Hypothalamus (tissue), 51 donors: Measurements from ENCODE around the gene INPP5F.
"Not testable (repeated sequence)": the region's sequence is repeated elsewhere in the genome, so short reads cannot be mapped to it uniquely, and the experiment has no call there.

Source experiments
- DNase-seq, 51 donors: peaks; one replicate each; lab custom pipeline; 2025; lab: John Stamatoyannopoulos, UW

INPP5F gene

DNA sequence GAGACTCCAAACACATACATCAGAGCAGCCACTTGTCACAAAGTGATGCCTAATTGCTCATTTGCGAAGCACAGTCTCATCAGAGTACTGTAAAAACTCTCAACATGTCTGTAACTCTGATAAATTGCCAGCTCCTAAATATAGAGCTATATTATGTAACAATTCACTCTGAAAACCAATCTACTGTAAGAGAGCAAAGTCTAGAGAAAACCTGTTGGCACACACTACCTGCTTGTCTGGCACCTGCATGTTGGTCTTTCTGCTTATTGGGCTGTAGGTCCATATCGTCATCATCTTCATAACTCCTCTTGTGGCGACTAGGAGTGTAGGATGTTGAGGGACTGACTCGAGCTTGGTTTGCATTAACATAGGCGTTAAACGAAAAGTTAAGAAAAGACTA, 127.0 kb downstream of the INPP5F start:
- DNase-seq, result peak in 1 of 51 donors; percentile 11

DNA sequence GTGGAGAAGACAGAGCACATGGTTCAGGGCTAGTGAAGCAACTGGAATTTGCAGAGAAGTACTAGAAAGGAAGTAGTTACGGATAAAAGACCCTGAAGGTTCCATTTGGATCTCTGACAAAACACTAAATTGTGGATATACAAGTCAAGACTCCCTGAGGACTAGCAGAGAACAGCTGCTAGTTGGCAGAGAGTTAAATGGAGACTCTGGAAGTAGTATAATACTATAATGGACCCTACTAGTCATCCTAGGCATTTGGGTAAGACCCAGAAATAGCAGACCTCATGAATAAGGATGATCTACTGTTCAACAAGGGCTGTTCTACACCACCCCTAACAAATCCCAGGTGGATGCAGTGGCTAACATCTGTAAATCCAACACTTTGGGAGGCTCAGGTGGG, 127.7 kb downstream of the INPP5F start:
- no peak for DNase-seq

DNA sequence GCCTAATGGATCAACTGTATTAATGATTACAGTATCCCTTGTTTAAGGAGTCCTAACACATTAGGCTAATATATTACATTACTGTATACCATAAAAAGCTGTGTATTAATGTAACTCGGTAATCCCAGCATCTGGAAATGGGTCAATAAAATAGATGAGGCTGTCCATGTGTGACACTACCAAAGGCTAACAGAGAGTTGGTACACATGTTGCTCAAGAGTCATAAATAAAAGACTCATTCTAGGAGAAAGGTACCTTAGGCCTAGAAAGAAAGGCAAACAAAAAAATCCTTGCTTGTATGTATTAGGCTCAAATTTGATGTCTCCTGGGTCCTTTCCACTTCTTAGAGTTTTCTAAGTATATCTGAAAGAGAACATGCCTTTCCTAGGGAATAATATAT, 132.2 kb downstream of the INPP5F start:
- no peak for DNase-seq

DNA sequence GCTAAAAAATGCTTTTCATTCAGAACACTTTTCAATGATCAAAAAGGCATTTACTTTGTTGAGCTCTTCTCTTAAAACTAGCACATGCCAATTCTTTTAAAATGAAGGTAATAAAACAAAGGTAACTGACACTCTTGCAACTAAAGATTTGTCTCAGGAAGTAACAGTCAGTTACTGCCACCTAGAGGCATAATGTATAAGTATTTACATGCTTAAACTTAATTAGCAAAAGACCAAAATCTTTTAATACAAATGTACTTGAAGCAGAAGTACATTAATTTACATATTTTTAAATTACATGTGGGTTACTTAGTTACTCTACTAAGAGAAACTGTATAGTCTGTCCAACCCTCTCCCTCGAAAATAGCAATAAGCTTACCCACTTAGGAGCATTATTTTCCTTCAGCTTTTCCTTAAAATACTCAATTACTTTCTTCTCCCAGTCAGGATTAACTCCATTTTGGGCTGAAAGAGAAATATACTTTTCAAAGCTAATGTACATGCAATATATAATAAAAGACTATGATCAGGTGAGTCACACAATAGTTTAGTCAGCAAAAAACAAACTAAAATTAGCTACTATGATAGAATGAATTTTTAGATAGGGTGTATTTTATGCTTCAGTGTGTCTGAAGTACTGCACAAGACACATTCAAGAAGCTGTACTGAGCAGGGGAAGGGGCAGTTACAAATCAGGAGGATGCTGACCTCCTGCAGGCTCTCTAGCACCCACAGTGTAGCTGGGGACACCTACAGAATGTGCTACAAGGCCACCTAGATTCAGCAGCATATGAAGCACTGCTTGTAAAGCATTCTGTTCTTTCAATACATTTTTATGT, 133.8 kb downstream of the INPP5F start:
- peak in 1 of 51 donors; percentile 13 for DNase-seq

DNA sequence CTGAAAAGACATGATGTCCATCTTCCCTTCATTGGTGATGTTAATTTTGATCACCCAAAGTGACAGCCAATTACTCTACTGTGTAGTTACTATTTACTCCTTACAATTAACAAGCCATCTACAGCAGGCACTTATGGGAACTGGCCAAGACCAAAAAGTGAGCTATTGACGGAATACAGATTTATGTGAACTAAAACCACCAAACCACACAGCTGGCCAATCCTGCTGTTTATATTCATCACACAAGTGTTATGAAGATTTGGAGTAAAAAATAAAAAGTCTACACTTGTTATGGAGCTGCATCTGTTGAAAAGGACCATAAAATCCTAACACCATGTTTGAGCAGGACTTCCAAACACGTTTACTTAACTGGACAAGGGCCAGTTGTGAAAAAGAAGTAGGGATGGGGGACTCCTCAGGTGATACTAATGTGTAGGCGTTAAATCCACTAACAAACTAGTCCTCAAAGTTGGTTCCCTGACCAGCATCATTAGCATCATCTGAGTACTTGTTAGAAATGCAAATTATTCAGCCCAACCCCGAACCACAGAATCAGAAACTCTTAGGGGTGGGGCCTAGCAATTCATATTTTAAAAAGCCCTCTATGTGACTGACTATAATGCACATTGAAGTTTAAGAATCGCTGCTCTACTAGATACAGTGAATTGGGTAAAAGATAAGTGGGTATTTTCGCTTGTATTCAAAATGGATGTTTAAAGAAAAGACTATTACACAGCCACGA, 135.2 kb downstream of the INPP5F start:
- no peak for DNase-seq

DNA sequence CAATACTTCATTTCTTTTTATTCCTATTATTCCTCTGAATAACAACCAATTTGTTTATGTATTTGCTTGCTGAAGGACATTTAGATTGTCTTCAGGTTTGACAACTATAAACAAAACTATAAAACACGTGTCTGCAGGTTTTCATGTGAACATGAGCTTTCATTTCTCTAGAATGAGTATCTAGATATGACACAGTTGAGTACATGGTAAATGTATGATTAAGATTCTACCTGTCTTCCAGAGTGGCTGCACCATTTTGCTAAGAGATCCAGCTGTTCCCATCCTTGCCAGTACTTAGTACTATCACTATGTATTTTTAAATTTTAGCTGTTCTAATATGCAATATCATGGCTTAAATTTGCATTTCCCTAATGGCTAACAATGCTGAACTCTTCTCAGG, 136.7 kb downstream of the INPP5F start:
- DNase-seq, result no peak

DNA sequence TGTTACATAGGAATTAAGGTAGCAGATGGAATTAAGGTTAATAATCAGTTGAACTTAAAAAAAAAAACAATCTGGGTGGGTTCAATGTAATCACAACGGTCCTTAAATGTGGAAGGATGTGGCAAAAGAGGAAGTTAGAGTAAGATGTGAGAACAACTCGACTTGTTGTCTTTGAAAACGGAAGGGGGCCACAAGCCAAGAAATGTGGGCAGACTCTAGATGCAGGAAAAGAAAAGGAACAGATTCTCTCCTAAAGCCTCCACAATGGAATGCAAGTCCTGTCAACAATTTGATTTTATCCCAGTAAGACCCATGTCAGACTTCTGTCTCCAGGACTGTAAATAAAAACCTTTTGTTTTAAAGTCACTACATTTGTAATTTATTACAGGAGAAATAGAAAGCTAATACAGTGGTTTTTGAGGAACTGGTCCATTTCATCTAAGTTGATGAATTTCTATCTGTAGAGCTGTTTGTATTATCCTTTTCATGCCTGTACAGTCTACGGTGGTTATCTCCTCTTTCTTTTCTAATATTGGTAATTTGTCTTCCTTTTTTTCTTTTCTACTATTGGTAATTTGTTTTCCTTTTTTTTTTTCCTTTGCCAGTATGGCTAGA, 138.2 kb downstream of the INPP5F start:
- DNase-seq, result no peak

DNA sequence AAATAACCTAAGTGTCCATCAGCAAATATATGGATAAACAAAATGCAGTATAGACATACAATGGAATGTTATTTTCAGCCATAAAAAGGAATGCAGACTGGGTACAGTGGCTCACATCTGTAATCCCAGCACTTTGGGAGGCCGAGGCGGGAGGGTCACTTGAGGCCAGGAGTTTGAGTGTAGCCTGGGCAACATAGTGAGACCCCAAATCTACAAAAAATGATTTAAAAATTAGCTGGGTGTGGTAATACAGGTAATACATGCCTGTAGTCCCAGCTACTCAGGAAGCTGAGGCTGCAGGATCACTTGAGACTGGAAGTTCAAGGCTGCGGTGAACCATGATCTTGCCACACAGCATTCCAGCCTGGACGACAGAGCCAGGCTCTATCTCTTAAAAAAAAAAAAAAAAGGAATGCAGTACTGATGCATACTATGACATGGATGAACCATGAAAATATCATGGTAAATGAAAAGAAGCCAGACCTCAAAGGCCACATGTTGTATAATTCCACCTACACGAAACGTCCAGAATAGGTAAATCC, 139.9 kb downstream of the INPP5F start:
- DNase-seq, result no peak

DNA sequence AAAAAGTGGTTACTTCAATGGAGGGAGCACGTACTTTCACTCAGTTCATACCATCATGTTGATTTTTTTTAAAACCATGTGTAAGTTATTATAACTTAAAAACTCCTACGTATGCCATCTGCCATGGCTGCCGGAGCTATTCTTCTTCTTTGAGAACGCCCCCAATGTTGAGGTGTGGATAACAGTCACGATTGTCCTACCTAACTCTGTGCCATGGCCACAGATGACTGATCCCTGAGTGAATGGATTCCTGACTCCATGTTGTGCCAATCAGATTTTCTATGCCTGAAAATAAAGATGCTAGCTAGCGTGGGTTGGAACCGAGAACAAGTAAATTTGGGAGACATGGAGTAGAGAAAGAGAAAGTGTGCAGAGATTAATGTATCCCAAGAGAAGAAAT, 141.5 kb downstream of the INPP5F start:
- DNase-seq, result peak in 1 of 51 donors; percentile 32

DNA sequence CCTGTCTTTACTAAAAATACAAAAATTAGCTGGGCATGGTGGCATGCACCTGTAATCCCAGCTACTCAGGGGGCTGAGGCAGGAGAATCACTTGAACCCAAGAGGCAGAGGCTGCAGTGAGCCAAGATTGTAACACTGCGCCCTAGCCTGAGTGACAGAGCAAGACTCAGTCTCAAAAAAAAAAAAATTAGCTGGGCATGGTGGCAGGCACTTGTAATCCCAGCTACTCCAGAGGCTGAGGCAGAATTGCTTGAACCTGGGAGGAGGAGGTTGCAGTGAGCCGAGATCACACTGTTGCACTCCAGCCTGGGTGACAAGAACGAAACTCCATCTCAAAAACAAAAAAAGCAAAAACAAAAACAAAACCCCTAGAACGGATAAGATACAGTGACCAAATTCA, 143.5 kb downstream of the INPP5F start:
- not testable (repeated sequence) for DNase-seq

DNA sequence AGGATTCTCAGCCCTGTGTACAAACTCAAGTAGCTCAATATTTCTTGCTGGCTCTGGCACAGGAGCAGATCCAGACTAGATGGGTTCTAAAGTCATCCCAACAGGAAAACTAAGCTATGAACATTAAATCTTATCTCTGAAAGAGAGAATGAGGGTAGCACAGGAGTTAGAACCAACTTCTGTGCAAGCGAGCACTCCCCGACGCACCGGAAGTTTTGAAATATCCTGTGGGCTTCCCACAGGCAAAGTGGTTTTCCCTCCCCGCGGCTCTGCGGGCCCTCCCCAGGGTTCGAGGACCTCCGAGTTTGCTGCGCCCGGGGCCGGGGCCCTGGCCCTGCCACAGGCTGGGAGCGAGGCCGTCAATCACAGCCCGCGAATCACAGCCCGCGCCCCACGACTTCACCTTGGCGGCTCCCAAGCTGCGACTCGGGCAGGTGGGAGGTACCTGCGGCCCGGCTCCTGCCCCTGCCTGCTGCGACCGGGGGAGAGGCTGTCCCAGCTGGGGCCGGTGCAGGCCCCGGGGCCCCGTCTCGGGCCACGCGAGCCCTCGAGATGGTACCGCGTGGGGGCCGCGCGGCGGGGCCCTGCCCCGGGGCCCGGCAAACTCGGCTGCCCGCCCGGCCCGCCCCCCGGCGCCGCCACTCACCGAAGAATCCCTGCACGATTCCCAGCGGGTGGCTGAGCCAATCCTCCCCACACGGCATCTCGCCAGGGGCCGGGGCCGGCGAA, 146.2 kb downstream of the INPP5F start:
- DNase-seq, result peak in 32 of 51 donors; percentile 7 to 58 (median 35)

DNA sequence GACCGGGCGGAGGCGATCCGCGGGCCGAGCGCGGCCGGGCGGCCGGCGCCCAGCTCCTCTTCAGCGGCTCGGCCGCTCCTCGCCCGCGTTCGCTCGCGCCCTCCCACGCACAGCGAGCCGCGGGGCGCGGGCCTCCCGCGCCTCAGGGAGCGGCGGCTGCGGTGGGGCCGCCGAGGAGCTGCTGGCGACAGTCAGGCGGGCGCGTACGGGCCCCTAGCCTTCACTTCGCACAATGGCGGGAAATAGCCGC, 146.7 kb downstream of the INPP5F start, which contains the start of gene MCMBP:
Gene MCMBP, minus strand, starts transcription at position 234 of the 250 bp plus-strand sequence. CDS start 259 bp downstream, outside the sequence.
- DNase-seq, result peak in 1 of 51 donors; percentile 39

DNA sequence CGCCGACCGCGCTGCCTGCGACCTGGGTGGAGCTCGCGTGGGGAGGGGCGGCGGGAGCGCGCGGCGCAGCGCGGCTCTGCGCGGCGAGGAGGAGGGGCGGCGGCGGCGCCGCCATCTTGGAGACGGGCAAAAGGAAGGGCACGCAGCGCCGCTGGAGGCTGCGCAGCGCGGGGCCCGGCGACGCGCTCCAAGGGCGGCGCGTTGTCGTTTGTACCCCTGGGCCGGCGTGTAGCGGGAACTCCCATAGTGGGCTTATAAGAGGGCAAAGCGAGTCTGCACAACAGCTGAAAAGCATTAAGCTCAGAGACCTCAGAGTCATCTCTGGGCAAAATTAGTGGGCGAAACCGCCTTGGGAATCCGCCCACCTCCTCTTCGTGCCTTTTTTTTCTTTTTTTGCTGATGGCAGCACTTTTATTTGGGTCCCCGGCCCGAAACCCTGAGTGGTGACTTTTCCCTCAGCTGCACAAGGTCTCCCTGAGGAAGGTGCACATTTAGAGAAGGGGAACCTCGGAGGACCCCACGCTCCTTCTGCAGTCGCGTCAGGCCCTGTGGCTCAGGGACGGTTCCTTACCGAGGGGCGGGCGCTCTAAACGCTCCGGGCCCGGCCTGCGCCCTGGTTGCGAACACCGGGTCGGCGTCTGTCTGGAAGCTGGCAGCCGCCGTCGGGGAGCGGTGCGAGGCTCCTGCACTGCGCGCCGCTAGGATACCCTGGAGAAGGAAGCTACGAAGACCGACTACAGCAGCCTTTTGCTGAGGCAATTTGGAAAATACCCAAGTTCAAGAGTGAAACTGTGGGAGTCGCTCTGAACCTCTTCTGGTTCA, 147.2 kb downstream of the INPP5F start:
- DNase-seq, result peak; percentile 34 to 91 (median 78)

DNA sequence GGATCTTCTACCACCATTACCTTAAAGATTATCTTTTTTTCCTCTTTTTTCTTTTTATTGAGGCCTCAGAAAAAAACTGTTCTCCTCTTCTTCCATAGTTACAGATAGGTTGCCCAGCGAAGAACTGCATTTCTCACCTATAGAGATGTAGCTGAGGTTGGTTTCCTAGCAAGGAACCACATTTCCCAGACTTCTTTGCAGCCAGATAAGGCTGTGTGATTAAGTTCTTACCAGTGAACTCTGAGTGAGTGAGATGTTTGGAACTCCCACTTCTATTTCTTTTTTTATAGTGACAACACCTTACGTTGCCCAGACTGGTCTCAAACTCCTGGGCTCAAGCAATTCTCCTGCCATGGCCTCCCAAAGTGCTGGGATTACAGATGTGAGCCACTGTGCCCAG, 152.7 kb downstream of the INPP5F start:
- DNase-seq, result no peak
